CD14-positive monocyte (primary cell): ENCODE results near the gene YWHAB. TPM values are rescaled to one million over a fixed set of nuclear protein-coding genes. Genes with fewer than 3 reads are reported as not detected.

Source experiments
- DNase-seq, 3 donors: peaks; one replicate each; pipeline ENCODE4 v3.0.0-alpha.2; 2011 to 2022
- H2AFZ ChIP-seq: 2 replicates; pipeline ENCODE4 v1.6.0; 2012; ENCODE audit warnings: mild to moderate bottlenecking, low read depth, low read length, inconsistent platforms; ENCODE audit not compliant: insufficient read depth, poor library complexity, severe bottlenecking
- H3K27ac ChIP-seq, 2 donors: 1 replicate in 1 of 2; 2 replicates in 1 of 2; pipeline ENCODE4 v1.5.1; 2012 to 2013; ENCODE audit warnings: low read length in 2 of 2, control low read depth in 1 of 2, inconsistent platforms in 1 of 2, low read depth in 1 of 2, mild to moderate bottlenecking in 1 of 2
- H3K27me3 ChIP-seq, 2 donors: one replicate each; pipeline versions ENCODE4 v1.6.0 to v1.6.1; 2011 to 2013; ENCODE audit warnings: low read length in 2 of 2; ENCODE audit not compliant: control insufficient read depth in 2 of 2, insufficient read depth in 2 of 2
- H3K36me3 ChIP-seq, 2 donors: replicated peaks in 1 of 2; 1 replicate in 1 of 2; 2 replicates in 1 of 2; pipeline versions ENCODE4 v1.5.1 to v1.6.1; 2012 to 2013; ENCODE audit warnings: low read length in 2 of 2, control low read depth in 1 of 2, inconsistent platforms in 1 of 2, mild to moderate bottlenecking in 1 of 2; ENCODE audit not compliant: insufficient read depth in 2 of 2, control insufficient read depth in 1 of 2
- H3K4me1 ChIP-seq, 2 donors: 1 replicate in 1 of 2; 2 replicates in 1 of 2; pipeline versions ENCODE4 v1.5.1 to v1.6.1; 2012 to 2013; ENCODE audit warnings: low read length in 2 of 2, control low read depth in 1 of 2, inconsistent platforms in 1 of 2, mild to moderate bottlenecking in 1 of 2, moderate library complexity in 1 of 2; ENCODE audit not compliant: insufficient read depth in 2 of 2, control insufficient read depth in 1 of 2
- H3K4me2 ChIP-seq: replicated peaks from 2 replicates; pipeline ENCODE3; 2012; ENCODE audit warnings: low read length, moderate library complexity, mild to moderate bottlenecking; ENCODE audit not compliant: poor library complexity, severe bottlenecking; ENCODE audit errors: extremely low read depth
- H3K4me3 ChIP-seq, 3 experiments: fragments of 200-600 bp in 1 of 3; sonication (generic) in 1 of 3; replicated peaks in 1 of 3; 1 replicate in 2 of 3; 2 replicates in 1 of 3; pipeline ENCODE4 v1.5.1; 2011 to 2013; ENCODE audit warnings: low read length in 3 of 3, mild to moderate bottlenecking in 3 of 3, control low read depth in 2 of 3, low read depth in 2 of 3, inconsistent platforms in 1 of 3, moderate library complexity in 1 of 3
- H3K79me2 ChIP-seq: 2 replicates; pipeline ENCODE4 v1.6.0; 2012; ENCODE audit warnings: mild to moderate bottlenecking, control low read depth, inconsistent platforms, low read length, moderate library complexity; ENCODE audit not compliant: insufficient read depth
- H3K9ac ChIP-seq: 2 replicates; pipeline ENCODE4 v1.6.0; 2017; ENCODE audit warnings: low read length, mild to moderate bottlenecking; ENCODE audit not compliant: insufficient read depth, poor library complexity, severe bottlenecking
- H3K9me3 ChIP-seq, 2 donors: replicated peaks in 1 of 2; 1 replicate in 1 of 2; 2 replicates in 1 of 2; pipeline versions ENCODE4 v1.5.1 to v1.6.1; 2012 to 2013; ENCODE audit warnings: low read length in 2 of 2, control low read depth in 1 of 2; ENCODE audit not compliant: control insufficient read depth in 1 of 2, insufficient read depth in 1 of 2
- H4K20me1 ChIP-seq: 2 replicates; pipeline ENCODE4 v1.6.0; 2012; ENCODE audit warnings: mild to moderate bottlenecking, low read length, control low read depth, moderate library complexity; ENCODE audit not compliant: insufficient read depth
- H3K27ac Mint-ChIP-seq, 7 donors: one replicate each; pipeline ENCODE4 v1.8.0; 2020; ENCODE audit warnings: mild to moderate bottlenecking in 7 of 7, mixed read lengths in 7 of 7, moderate library complexity in 6 of 7, inconsistent platforms in 2 of 7
- H3K27me3 Mint-ChIP-seq, 3 donors: one replicate each; pipeline ENCODE4 v1.8.0; 2021 to 2022; ENCODE audit warnings: low read depth in 3 of 3, mild to moderate bottlenecking in 3 of 3, mixed read lengths in 3 of 3, moderate library complexity in 3 of 3, inconsistent platforms in 1 of 3
- H3K36me3 Mint-ChIP-seq, 2 donors: one replicate each; pipeline ENCODE4 v1.8.0; 2020; ENCODE audit warnings: mixed read lengths in 2 of 2, inconsistent platforms in 1 of 2, mild to moderate bottlenecking in 1 of 2
- H3K4me1 Mint-ChIP-seq: one replicate; pipeline ENCODE4 v1.8.0; 2020; ENCODE audit warnings: mild to moderate bottlenecking, mixed read lengths
- H3K4me3 Mint-ChIP-seq, 2 donors: one replicate each; pipeline ENCODE4 v1.8.0; 2020; ENCODE audit warnings: mild to moderate bottlenecking in 2 of 2, mixed read lengths in 2 of 2, moderate library complexity in 1 of 2
- H3K9me3 Mint-ChIP-seq, 7 donors: one replicate each; pipeline ENCODE4 v1.8.0; 2020 to 2022; ENCODE audit warnings: mixed read lengths in 7 of 7, mild to moderate bottlenecking in 6 of 7, moderate library complexity in 6 of 7, inconsistent platforms in 2 of 7
- CTCF ChIP-seq: fragments of 200-600 bp; IDR thresholded peaks from one replicate; pipeline ENCODE4 v1.8.0; 2022; ENCODE audit warnings: antibody characterized with exemption, mild to moderate bottlenecking
- WGBS: methylation state at CpG from one replicate; pipeline ENCODE4 v1.1.5; 2013; ENCODE audit warnings: missing lambda C conversion rate; ENCODE audit not compliant: insufficient coverage; 5-methylcytosine and 5-hydroxymethylcytosine counted together
- intact Hi-C, 2 donors: fragments of 100-400 bp; cut with micrococcal nuclease; formaldehyde crosslinking; loops; one replicate each; pipeline versions ENCODE4 v1.15.0 to v1.15.1; 2023
- polyA plus RNA-seq, 3 donors: library from polyadenylated mRNA; depleted of rRNA in 1 of 3; unstranded in 2 of 3; stranded (reverse) in 1 of 3; fragments of 300-500 nt in 2 of 3; fragments of >200 nt in 1 of 3; fragmentation: Illumina TruSeq in 2 of 3; gene quantifications; 1 replicate in 2 of 3; 2 replicates in 1 of 3; pipeline ENCODE4 v1.2.3, GENCODE V29; 2012 to 2021

The YWHAB gene
- polyA plus RNA-seq, 3 donors: 126 to 654 (median 504) TPM

DNA sequence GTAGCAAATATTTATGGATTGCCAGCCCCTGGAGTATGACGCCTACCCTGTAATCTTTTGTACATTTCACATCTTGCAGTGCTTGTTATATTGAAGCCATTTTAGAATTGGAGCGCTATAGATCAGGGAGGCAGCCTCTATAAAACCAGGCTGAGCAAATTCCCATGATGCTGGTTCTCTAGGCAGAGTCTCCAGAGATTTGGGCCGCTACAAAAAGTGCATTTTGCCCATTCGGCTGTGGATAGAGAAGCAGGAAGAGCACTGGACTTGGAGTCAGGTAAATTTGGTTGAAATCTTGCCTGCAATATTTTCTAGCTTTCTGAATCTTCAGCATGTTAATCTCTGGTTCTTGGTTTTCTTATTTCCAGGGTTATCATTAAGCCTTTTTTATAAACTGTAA is 2.0 kb downstream of the YWHAB start:
- Histone ChIP-seq H3K27me3 (no peaks in the 10 kb centered on the region), H4K20me1 (peaks cover 66% of the 10 kb centered on the region), H3K4me3 (peak overlapping the region; percentile 88 to 98 (median 92)), H3K9me3 (no peaks in the 10 kb centered on the region), H3K36me3 (peaks cover 4 to 31% of the 10 kb centered on the region in 2 donors), H3K4me1 (peaks cover 47 to 69% of the 10 kb centered on the region in 2 donors), H2AFZ (no peak overlapping the region), H3K9ac (peak overlapping the region; percentile 98), H3K79me2 (peaks cover 75% of the 10 kb centered on the region), H3K27ac (peak overlapping the region in 1 of 2 donors; percentile 94), H3K4me2 (peak overlapping the region; percentile 96)
- peaks cover 0 to 3% (median 0%) of the 10 kb centered on the region in 7 donors for H3K9me3 Mint-ChIP-seq
- peak overlapping the region; percentile 94 to 96 for H3K4me3 Mint-ChIP-seq
- intact Hi-C loops: loop anchor here (5.0 to 10.0 kb wide), 2 partner anchors 80 to 683 kb away; partner anchors contain the start of gene STK4 (in 2 of the 2)
- no peak for DNase-seq
- no peak overlapping the region for H3K27ac Mint-ChIP-seq
- TF ChIP-seq CTCF: no peak
- H3K4me1 Mint-ChIP-seq: peaks cover 67% of the 10 kb centered on the region
- H3K36me3 Mint-ChIP-seq: peaks cover 5 to 14% of the 10 kb centered on the region in 2 donors
- H3K27me3 Mint-ChIP-seq: no peaks in the 10 kb centered on the region
- 80% methylated on average over 2 of the region's 4 CpGs for WGBS

DNA sequence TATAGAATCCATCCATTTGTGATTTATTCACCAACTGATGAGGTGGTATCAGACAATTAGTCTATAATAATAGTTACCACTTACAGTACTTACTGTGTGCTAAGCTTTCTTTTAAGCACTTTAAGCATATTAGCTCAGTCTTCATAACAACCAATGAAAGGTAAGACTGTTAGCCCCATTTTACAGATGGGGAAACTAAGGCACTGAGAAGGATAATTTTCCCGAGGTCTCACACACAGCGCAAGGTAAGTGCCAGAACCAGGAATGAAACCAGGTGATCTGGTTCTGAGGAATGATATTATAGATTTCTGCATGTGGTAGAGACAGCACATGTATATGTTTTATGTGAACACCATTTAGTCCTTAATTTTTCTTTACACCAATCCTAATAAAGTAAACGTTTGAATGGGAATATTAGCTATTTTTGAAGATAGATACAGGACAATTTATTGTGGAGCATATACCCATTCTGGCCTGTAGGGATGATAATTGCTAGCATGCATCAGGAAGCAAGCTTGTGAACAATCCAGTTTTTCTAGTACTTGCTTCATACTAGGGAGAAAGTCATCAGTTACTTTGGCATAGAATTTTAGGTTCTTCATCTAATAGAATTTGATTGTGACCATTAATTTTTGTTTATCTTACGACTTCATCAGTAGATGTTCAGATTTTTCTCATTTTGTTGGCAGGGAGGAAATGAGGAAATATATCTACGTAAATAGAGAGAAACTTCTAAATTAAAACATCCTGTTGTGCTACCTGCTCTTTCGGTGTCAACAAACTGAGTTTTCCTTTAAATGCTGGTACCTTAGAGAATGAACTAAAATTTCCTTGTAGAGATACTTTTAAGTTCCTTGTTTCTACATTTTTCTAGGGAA is 3.0 kb downstream of the YWHAB start:
- H2AFZ ChIP-seq: no peak overlapping the region
- no peaks in the 10 kb centered on the region for H3K27me3 Mint-ChIP-seq
- peaks cover 51 to 74% of the 10 kb centered on the region in 2 donors for H3K4me1 ChIP-seq
- peaks cover 6 to 16% of the 10 kb centered on the region in 2 donors for H3K36me3 Mint-ChIP-seq
- H3K36me3 ChIP-seq: peaks cover 4 to 37% of the 10 kb centered on the region in 2 donors
- peak; percentile 50 for TF ChIP-seq CTCF
- no peaks in the 10 kb centered on the region for H3K9me3 ChIP-seq
- no peak overlapping the region for H3K9ac ChIP-seq
- peak overlapping the region in 6 of 7 donors; percentile 14 to 73 (median 64) for H3K27ac Mint-ChIP-seq
- peak overlapping the region; percentile 18 to 71 for H3K4me3 Mint-ChIP-seq
- H4K20me1 ChIP-seq: peaks cover 76% of the 10 kb centered on the region
- DNase-seq: peak in 1 of 3 donors; percentile 23
- no peaks in the 10 kb centered on the region for H3K27me3 ChIP-seq
- intact Hi-C loops: loop anchor here (5.0 to 10.0 kb wide), 2 partner anchors 79 to 684 kb away; partner anchors contain the start of gene STK4 (in 2 of the 2)
- peak overlapping the region in 1 of 3 experiments; percentile 98 for H3K4me3 ChIP-seq
- H3K4me1 Mint-ChIP-seq: peaks cover 71% of the 10 kb centered on the region
- 100% methylated on average over 1 of the region's 6 CpGs for WGBS
- peaks cover 0 to 3% (median 0%) of the 10 kb centered on the region in 7 donors for H3K9me3 Mint-ChIP-seq
- H3K79me2 ChIP-seq: peaks cover 85% of the 10 kb centered on the region
- H3K27ac ChIP-seq: peak overlapping the region in 1 of 2 donors; percentile 94
- peak overlapping the region; percentile 96 for H3K4me2 ChIP-seq
